Measurements from ENCODE around the gene ZNF410. TPM values are rescaled to one million over a fixed set of nuclear protein-coding genes. Genes with fewer than 3 reads are reported as not detected.

The ZNF410 gene
- total RNA-seq, 2 donors from 2014 or later = 34.2 to 40.7 TPM

DNA sequence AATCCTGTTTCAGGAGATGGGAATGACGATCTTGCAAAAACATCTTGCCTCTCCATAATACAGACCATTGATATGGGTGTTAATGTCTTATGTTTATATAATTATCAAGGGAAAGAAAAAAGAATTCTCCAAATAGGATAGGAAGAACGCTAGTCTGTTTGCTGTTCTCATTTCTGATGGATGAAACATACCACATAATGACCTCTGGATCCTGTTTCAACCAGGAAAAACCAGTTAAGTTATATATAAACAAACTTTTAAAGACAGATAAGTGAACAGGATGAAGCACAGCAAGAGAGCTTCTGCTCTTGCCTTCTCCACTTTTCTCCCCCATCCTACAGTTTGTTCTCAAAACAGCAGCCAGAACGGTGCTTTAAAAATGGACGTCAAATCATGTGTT, 91.2 kb downstream of the ZNF410 start:
- peaks cover 13% of the 10 kb centered on the region for H3K36me3 ChIP-seq (ENCODE audit: control insufficient read depth, insufficient read depth, low read length)
- Mint-ChIP-seq H3K27ac (no peak overlapping the region), H3K4me1 (peaks cover 3% of the 10 kb centered on the region), H3K27me3 (ENCODE audit: insufficient read depth) (no peaks in the 10 kb centered on the region), H3K4me3 (no peak overlapping the region), H3K36me3 (ENCODE audit: low read depth) (peaks cover 23% of the 10 kb centered on the region), H3K9me3 (no peaks in the 10 kb centered on the region)
- H3K9me3 ChIP-seq (ENCODE audit: control insufficient read depth, low read length) = no peaks in the 10 kb centered on the region
- H3K27me3 ChIP-seq (ENCODE audit: control insufficient read depth, insufficient read depth, low read length, poor library complexity, severe bottlenecking) = no peaks in the 10 kb centered on the region
- TF ChIP-seq, protein P1, sequence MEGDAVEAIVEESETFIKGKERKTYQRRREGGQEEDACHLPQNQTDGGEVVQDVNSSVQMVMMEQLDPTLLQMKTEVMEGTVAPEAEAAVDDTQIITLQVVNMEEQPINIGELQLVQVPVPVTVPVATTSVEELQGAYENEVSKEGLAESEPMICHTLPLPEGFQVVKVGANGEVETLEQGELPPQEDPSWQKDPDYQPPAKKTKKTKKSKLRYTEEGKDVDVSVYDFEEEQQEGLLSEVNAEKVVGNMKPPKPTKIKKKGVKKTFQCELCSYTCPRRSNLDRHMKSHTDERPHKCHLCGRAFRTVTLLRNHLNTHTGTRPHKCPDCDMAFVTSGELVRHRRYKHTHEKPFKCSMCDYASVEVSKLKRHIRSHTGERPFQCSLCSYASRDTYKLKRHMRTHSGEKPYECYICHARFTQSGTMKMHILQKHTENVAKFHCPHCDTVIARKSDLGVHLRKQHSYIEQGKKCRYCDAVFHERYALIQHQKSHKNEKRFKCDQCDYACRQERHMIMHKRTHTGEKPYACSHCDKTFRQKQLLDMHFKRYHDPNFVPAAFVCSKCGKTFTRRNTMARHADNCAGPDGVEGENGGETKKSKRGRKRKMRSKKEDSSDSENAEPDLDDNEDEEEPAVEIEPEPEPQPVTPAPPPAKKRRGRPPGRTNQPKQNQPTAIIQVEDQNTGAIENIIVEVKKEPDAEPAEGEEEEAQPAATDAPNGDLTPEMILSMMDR (conservative IDR thresholded peaks at IDR 0.05) = no peak
- no peak overlapping the region for H3K9ac ChIP-seq (ENCODE audit: extremely low read depth, low read length, poor library complexity, severe bottlenecking)
- no peak for DNase-seq
- peaks cover 6% of the 10 kb centered on the region for H3K4me1 ChIP-seq (ENCODE audit: control insufficient read depth, insufficient read depth, low read length)
- H3K27ac ChIP-seq (ENCODE audit: low read depth, low read length) = no peak overlapping the region
- no peak overlapping the region for H3K4me3 ChIP-seq (ENCODE audit: low read length)
- 93 to 95% methylated on average over 3 of the region's 4 CpGs for WGBS, 2 experiments (ENCODE audit: insufficient coverage in 1 of 2, insufficient read length in 1 of 2)

Other genes starting within 250 kb of the ZNF410 start
- 10 to 100 TPM; 22.9 to 30.5 TPM for gene DNAL1, start 241.9 kb upstream of the ZNF410 start, total RNA-seq
- gene PNMA1, start 172.5 kb upstream of the ZNF410 start, total RNA-seq = 10 to 100 TPM; 66.9 to 70.4 TPM
- 10 to 100 TPM in 1 of 2 donors, 1 to 10 TPM in 1; 7.7 to 21.5 TPM for gene PTGR2, start 35.0 kb upstream of the ZNF410 start, total RNA-seq
- 1 to 10 TPM in 1 of 2 donors, under 1 TPM in 1; 0.97 to 1.3 TPM for gene FAM161B, start 63.2 kb downstream of the ZNF410 start, total RNA-seq
- 10 to 100 TPM; 18.0 to 18.1 TPM for gene COQ6, start 63.4 kb downstream of the ZNF410 start, total RNA-seq
- 10 to 100 TPM; 15.6 to 16.5 TPM for gene ENTPD5, start 132.4 kb downstream of the ZNF410 start, total RNA-seq
- gene BBOF1, start 132.5 kb downstream of the ZNF410 start, total RNA-seq = 1 to 10 TPM; 2.6 to 2.9 TPM
- gene ALDH6A1, start 197.6 kb downstream of the ZNF410 start, total RNA-seq = 10 to 100 TPM; 62.0 to 66.2 TPM
- gene LIN52, start 198.1 kb downstream of the ZNF410 start, total RNA-seq = 10 to 100 TPM; 16.4 to 19.0 TPM

All from endodermal cell (in vitro differentiated cells).